HCT116 (cell line): ENCODE data around the gene CDYL2. TPM values are rescaled to one million over a fixed set of nuclear protein-coding genes. Genes with fewer than 3 reads are reported as not detected.

Experiments used
- ATAC-seq: fragments of 200-7000 bp; cut with Tn5 transposase; 2 replicates; pipeline ENCODE4 v1.9.1; 2020; ENCODE audit warnings: mild to moderate bottlenecking, moderate library complexity
- BruUV-seq: library from RNA; stranded (reverse); fragments of 400-500 nt; replicated peaks from 2 replicates; lab custom pipeline; 2021; lab: Mats Ljungman, UMichigan
- CTCF ChIA-PET: fragments of 300-600 bp; sonication (Branson Sonifier 250); formaldehyde crosslinking; loops from one replicate; lab custom pipeline; 2021; ENCODE audit warnings: antibody characterized with exemption; lab: Charles Lee
- POLR2A ChIA-PET: fragments of 300-600, 350-600 bp; sonication (Branson Sonifier 250); formaldehyde crosslinking; loops from one replicate; lab custom pipeline; 2021; ENCODE audit warnings: antibody characterized with exemption; lab: Charles Lee
- RAD21 ChIA-PET, 2 experiments: fragments of 300-600 bp; sonication (Branson Sonifier 250); formaldehyde crosslinking; loops; one replicate each; lab custom pipeline; 2023; ENCODE audit warnings: low total read pairs in 2 of 2; ENCODE audit not compliant: uncharacterized antibody in 2 of 2, unreplicated experiment in 2 of 2, low non-redundant PET in 1 of 2; lab: Charles Lee
- DNase-seq: peaks from one replicate; pipeline ENCODE4 v3.0.0-alpha.2; 2010; ENCODE audit warnings: low read depth, low spot score
- H2AFZ ChIP-seq: fragments of 200-600 bp; shearing (Covaris generic), sonication (generic); 2 replicates; pipeline ENCODE4 v1.6.1; 2017; ENCODE audit warnings: low read depth, mixed run types, mixed read lengths, antibody characterized with exemption, low read length; ENCODE audit not compliant: poor library complexity, severe bottlenecking
- H3K27ac ChIP-seq: 2 replicates; pipeline ENCODE4 v1.5.1; 2012; ENCODE audit warnings: low read depth, low read length
- H3K27me3 ChIP-seq: fragments of 200-600 bp; sonication (generic); 2 replicates; pipeline ENCODE4 v1.6.1; 2016; ENCODE audit warnings: mixed run types, low read length, mixed read lengths; ENCODE audit not compliant: insufficient read depth
- H3K36me3 ChIP-seq, 2 experiments: fragments of 200-500 bp in 1 of 2; fragments of 200-600 bp in 1 of 2; sonication (Bioruptor generic) in 1 of 2; sonication (generic) in 1 of 2; 2 replicates each; pipeline versions ENCODE4 v1.5.1 to v1.6.1; 2014 to 2016; ENCODE audit warnings: low read length in 2 of 2, inconsistent platforms in 1 of 2, mixed read lengths in 1 of 2, mixed run types in 1 of 2; ENCODE audit not compliant: insufficient read depth in 2 of 2, control insufficient read depth in 1 of 2
- H3K4me1 ChIP-seq, 2 experiments: fragments of 200-600 bp in 1 of 2; sonication (generic) in 1 of 2; 2 replicates each; pipeline versions ENCODE4 v1.5.1 to v1.6.1; 2012 to 2017; ENCODE audit warnings: low read length in 2 of 2, inconsistent platforms in 1 of 2, mild to moderate bottlenecking in 1 of 2, mixed read lengths in 1 of 2, mixed run types in 1 of 2, moderate library complexity in 1 of 2; ENCODE audit not compliant: insufficient read depth in 2 of 2, control insufficient read depth in 1 of 2
- H3K4me2 ChIP-seq: fragments of 200-600 bp; sonication (generic); 2 replicates; pipeline ENCODE4 v1.6.1; 2017; ENCODE audit warnings: mixed run types, low read length, mixed read lengths
- H3K4me3 ChIP-seq, 2 experiments: fragments of 200-600 bp in 1 of 2; sonication (generic) in 1 of 2; replicated peaks in 1 of 2; 2 replicates each; pipeline ENCODE4 v1.5.1; 2011 to 2016; ENCODE audit warnings: low read length in 2 of 2, control low read depth in 1 of 2, low read depth in 1 of 2, mild to moderate bottlenecking in 1 of 2, mixed read lengths in 1 of 2, mixed run types in 1 of 2
- H3K79me2 ChIP-seq: fragments of 200-600 bp; sonication (generic); 2 replicates; pipeline ENCODE4 v1.6.1; 2017; ENCODE audit warnings: mild to moderate bottlenecking, mixed run types, low read length, moderate library complexity, mixed read lengths; ENCODE audit not compliant: insufficient read depth
- H3K9ac ChIP-seq: fragments of 200-600 bp; sonication (generic); 2 replicates; pipeline ENCODE4 v1.6.1; 2016; ENCODE audit warnings: low read length, mixed read lengths
- H3K9me2 ChIP-seq: fragments of 200-600 bp; sonication (generic), shearing (Covaris generic); 2 replicates; pipeline ENCODE4 v1.6.1; 2017; ENCODE audit warnings: mixed run types, mild to moderate bottlenecking, moderate library complexity; ENCODE audit not compliant: insufficient read depth
- H3K9me3 ChIP-seq, 2 experiments: fragments of 200-500 bp in 1 of 2; fragments of 200-600 bp in 1 of 2; sonication (Bioruptor generic) in 1 of 2; sonication (generic) in 1 of 2; 2 replicates each; pipeline ENCODE4 v1.6.1; 2014 to 2017; ENCODE audit warnings: low read length in 2 of 2, mixed read lengths in 2 of 2, inconsistent platforms in 1 of 2, low read depth in 1 of 2, mild to moderate bottlenecking in 1 of 2, mixed run types in 1 of 2, moderate library complexity in 1 of 2; ENCODE audit not compliant: control insufficient read depth in 1 of 2, insufficient read depth in 1 of 2
- H4K20me1 ChIP-seq: fragments of 200-600 bp; sonication (generic), shearing (Covaris generic); 2 replicates; pipeline ENCODE4 v1.6.1; 2017; ENCODE audit warnings: mixed run types, mild to moderate bottlenecking, moderate library complexity; ENCODE audit not compliant: insufficient read depth
- CEBPB ChIP-seq: IDR thresholded peaks from 2 replicates; pipeline ENCODE4 v1.6.1; 2012; ENCODE audit warnings: low read depth
- EGR1 ChIP-seq: IDR thresholded peaks from 2 replicates; pipeline ENCODE4 v1.6.1; 2012; ENCODE audit warnings: low read depth
- ELF1 ChIP-seq: IDR thresholded peaks from 2 replicates; pipeline ENCODE4 v1.6.1; 2012; ENCODE audit warnings: low read depth, borderline replicate concordance
- EZH2 ChIP-seq: fragments of 200-600 bp; sonication (generic); IDR thresholded peaks from 2 replicates; pipeline ENCODE4 v1.6.1; 2017; ENCODE audit warnings: antibody characterized with exemption, mixed run types
- FOSL1 ChIP-seq: IDR thresholded peaks from 2 replicates; pipeline ENCODE4 v1.6.1; 2012; ENCODE audit warnings: low read depth
- MAX ChIP-seq: IDR thresholded peaks from 2 replicates; pipeline ENCODE4 v1.6.1; 2012
- POLR2AphosphoS5 ChIP-seq: IDR thresholded peaks from 2 replicates; pipeline ENCODE4 v1.6.1; 2011; ENCODE audit warnings: mild to moderate bottlenecking, low read depth, low read length, moderate library complexity
- RAD21 ChIP-seq: IDR thresholded peaks from 2 replicates; pipeline ENCODE4 v1.6.1; 2012; ENCODE audit warnings: low read depth, mild to moderate bottlenecking
- REST ChIP-seq: IDR thresholded peaks from 2 replicates; pipeline ENCODE4 v1.6.1; 2012; ENCODE audit warnings: low read depth
- SIN3A ChIP-seq: IDR thresholded peaks from 2 replicates; pipeline ENCODE4 v1.6.1; 2012; ENCODE audit warnings: low read depth
- SP1 ChIP-seq: IDR thresholded peaks from 2 replicates; pipeline ENCODE4 v1.6.1; 2012; ENCODE audit warnings: low read depth
- SRF ChIP-seq: IDR thresholded peaks from 2 replicates; pipeline ENCODE4 v1.6.1; 2012; ENCODE audit warnings: low read depth
- TCF7L2 ChIP-seq: IDR thresholded peaks from 2 replicates; pipeline ENCODE4 v1.7.0; 2011; ENCODE audit warnings: borderline replicate concordance, inconsistent platforms; ENCODE audit not compliant: insufficient read depth, insufficient read length; ENCODE audit errors: extremely low read depth
- ZBTB33 ChIP-seq: IDR thresholded peaks from 2 replicates; pipeline ENCODE4 v1.6.1; 2011; ENCODE audit warnings: mild to moderate bottlenecking, low read length, moderate library complexity; ENCODE audit not compliant: insufficient replicate concordance; ENCODE audit errors: extremely low read depth
- ZFX ChIP-seq: fragments of 450-650 bp; IDR thresholded peaks from 2 replicates; pipeline ENCODE4 v1.6.1; 2017
- ZNF274 ChIP-seq: fragments of 200-500 bp; sonication (Bioruptor generic); IDR thresholded peaks from 2 replicates; pipeline ENCODE4 v1.6.1; 2014; ENCODE audit warnings: mild to moderate bottlenecking, low read depth, low read length, inconsistent platforms
- intact Hi-C: fragments of 100-400 bp; cut with micrococcal nuclease; formaldehyde crosslinking; loops from 2 replicates; pipeline ENCODE4 v1.10.0; 2022
- total RNA-seq: library from RNA; stranded (reverse); gene quantifications from one replicate; pipeline ENCODE4 v1.2.1, GENCODE V29; 2021; ENCODE audit not compliant: unreplicated experiment
- TF ChIP-seq, protein P1 (sequence below): IDR thresholded peaks from 2 replicates; pipeline ENCODE4 v1.6.1; 2012
- TF ChIP-seq, protein P2 (sequence below), 3 experiments: fragments of 200-600 bp in 1 of 3; sonication (generic) in 1 of 3; IDR thresholded peaks in 2 of 3; conservative IDR thresholded peaks in 1 of 3; 2 replicates each; pipeline ENCODE4 v1.5.1; 2012 to 2017; ENCODE audit warnings: low read depth in 2 of 3, low read length in 2 of 3, antibody characterized with exemption in 1 of 3, borderline replicate concordance in 1 of 3, control low read depth in 1 of 3, mild to moderate bottlenecking in 1 of 3, mixed read lengths in 1 of 3, mixed run types in 1 of 3, moderate library complexity in 1 of 3; ENCODE audit not compliant: insufficient read depth in 1 of 3

Gene CDYL2
- total RNA-seq, 1 experiment from 2014 or later = 0.10 TPM

DNA sequence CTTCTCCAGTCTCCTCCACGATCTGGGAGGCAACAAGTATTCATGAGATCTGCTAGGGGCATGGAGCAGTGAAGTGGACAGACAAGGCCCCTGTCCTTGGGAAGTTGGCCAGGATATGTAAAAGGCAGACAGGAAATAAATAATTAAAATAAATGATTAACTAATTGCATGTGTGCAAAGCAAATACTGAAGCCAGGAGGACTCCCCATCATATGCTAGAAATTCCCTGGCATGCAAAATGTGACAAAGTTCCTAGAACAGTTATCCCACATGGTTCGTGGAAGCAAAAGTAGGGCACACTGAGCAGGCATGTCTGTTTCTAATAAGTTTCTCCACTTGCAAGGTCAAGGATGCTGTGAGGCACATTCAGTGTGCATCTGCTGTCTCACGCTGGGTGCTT, 86.8 kb downstream of the CDYL2 start:
- ChIA-PET POLR2A (no interaction called here), CTCF (no interaction called here), RAD21 (no interaction called here)
- no peak overlapping the region for H3K27ac ChIP-seq
- ATAC-seq (no peak), DNase-seq (no peak)
- 0 out of 4 replicates have a peak, but pooled peaks cover 0 to 3% of the 10 kb centered on the region in 2 experiments for H3K4me1 ChIP-seq
- no peaks in the 10 kb centered on the region for H3K36me3 ChIP-seq
- no peaks in the 10 kb centered on the region for H4K20me1 ChIP-seq
- no peaks in the 10 kb centered on the region for H3K9me2 ChIP-seq
- H3K79me2 ChIP-seq = no peaks in the 10 kb centered on the region
- H3K4me3 ChIP-seq = no peak overlapping the region
- no peaks in the 10 kb centered on the region for H3K9me3 ChIP-seq
- TF ChIP-seq ZNF274 (no peak), EGR1 (no peak), EZH2 (no peak), REST (no peak), POLR2AphosphoS5 (no peak), FOSL1 (no peak), RAD21 (no peak), TCF7L2 (no peak), ZBTB33 (no peak), MAX (no peak), CEBPB (no peak), ZFX (no peak), SP1 (no peak), ELF1 (no peak), SRF (no peak), SIN3A (no peak)
- TF ChIP-seq, protein P1, sequence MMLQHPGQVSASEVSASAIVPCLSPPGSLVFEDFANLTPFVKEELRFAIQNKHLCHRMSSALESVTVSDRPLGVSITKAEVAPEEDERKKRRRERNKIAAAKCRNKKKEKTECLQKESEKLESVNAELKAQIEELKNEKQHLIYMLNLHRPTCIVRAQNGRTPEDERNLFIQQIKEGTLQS = no peak
- TF ChIP-seq, protein P2, sequence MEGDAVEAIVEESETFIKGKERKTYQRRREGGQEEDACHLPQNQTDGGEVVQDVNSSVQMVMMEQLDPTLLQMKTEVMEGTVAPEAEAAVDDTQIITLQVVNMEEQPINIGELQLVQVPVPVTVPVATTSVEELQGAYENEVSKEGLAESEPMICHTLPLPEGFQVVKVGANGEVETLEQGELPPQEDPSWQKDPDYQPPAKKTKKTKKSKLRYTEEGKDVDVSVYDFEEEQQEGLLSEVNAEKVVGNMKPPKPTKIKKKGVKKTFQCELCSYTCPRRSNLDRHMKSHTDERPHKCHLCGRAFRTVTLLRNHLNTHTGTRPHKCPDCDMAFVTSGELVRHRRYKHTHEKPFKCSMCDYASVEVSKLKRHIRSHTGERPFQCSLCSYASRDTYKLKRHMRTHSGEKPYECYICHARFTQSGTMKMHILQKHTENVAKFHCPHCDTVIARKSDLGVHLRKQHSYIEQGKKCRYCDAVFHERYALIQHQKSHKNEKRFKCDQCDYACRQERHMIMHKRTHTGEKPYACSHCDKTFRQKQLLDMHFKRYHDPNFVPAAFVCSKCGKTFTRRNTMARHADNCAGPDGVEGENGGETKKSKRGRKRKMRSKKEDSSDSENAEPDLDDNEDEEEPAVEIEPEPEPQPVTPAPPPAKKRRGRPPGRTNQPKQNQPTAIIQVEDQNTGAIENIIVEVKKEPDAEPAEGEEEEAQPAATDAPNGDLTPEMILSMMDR (IDR thresholded peaks at IDR 0.05 in 2 of 3, conservative IDR thresholded peaks at IDR 0.05 in 1 of 3; ENCODE audit: borderline replicate concordance in 1 of 3, insufficient read depth in 1 of 3, low read depth in 2 of 3, low read length in 2 of 3) = no peak
- intact Hi-C loops = no loop called here
- no peak overlapping the region for H3K4me2 ChIP-seq
- BruUV-seq = no TSS peak
- H3K27me3 ChIP-seq = no peaks in the 10 kb centered on the region
- no peak overlapping the region for H2AFZ ChIP-seq
- no peak overlapping the region for H3K9ac ChIP-seq
